Smooth muscle cell of the brain vasculature (primary cell): Measurements from ENCODE around the gene ABCC9.

Source experiments
- DNase-seq: peaks from one replicate; pipeline ENCODE4 v3.0.0-alpha.2; 2012; ENCODE audit warnings: low read depth, low spot score

The ABCC9 gene

GRCh38 chr12:21774358-21775132, 166.7 kb downstream of the ABCC9 start, which contains the start of gene KCNJ8:
TSS of gene KCNJ8 (minus strand) at chr12:21774706. CDS start at chr12:21773616, 1,090 bp downstream.
- DNase-seq, result no peak

GRCh38 chr12:21773806-21774205, 167.4 kb downstream of the ABCC9 start:
- DNase-seq, result no peak

- no peak for DNase-seq
Observed at GRCh38 chr12:21773263-21773741, 167.9 kb downstream of the ABCC9 start.

- DNase-seq, result no peak
Observed at GRCh38 chr12:21771311-21771710, 169.9 kb downstream of the ABCC9 start.

- no peak for DNase-seq
Observed at GRCh38 chr12:21769307-21769706, 171.9 kb downstream of the ABCC9 start.

- DNase-seq, result no peak
Observed at GRCh38 chr12:21766403-21766802, 174.8 kb downstream of the ABCC9 start.

GRCh38 chr12:21764950-21765349, 176.3 kb downstream of the ABCC9 start:
- DNase-seq, result no peak

GRCh38 chr12:21764065-21764464, 177.2 kb downstream of the ABCC9 start:
- DNase-seq, result no peak

- DNase-seq, result no peak
Observed at GRCh38 chr12:21763531-21763930, 177.7 kb downstream of the ABCC9 start.

GRCh38 chr12:21759737-21760136, 181.5 kb downstream of the ABCC9 start:
- no peak for DNase-seq

GRCh38 chr12:21757735-21758134, 183.5 kb downstream of the ABCC9 start:
- DNase-seq, result no peak

- no peak for DNase-seq
Observed at GRCh38 chr12:21756699-21757098, 184.5 kb downstream of the ABCC9 start.

GRCh38 chr12:21751517-21751916, 189.7 kb downstream of the ABCC9 start:
- no peak for DNase-seq
